GM12878 (cell line): ENCODE measurements around the gene ABCG1. TPM values are rescaled to one million over a fixed set of nuclear protein-coding genes. Genes with fewer than 3 reads are reported as not detected.

Source experiments
- ATAC-seq: fragments of 200-7000 bp; cut with Tn5 transposase; 3 replicates; pipeline ENCODE4 v1.9.1; 2020; ENCODE audit warnings: mild to moderate bottlenecking, moderate library complexity
- BruUV-seq: library from RNA; stranded (reverse); fragments of 400-500 nt; replicated peaks from 2 replicates; lab custom pipeline; 2021; lab: Mats Ljungman, UMichigan
- CTCF ChIA-PET: fragments of 300-600 bp; sonication (Branson Sonifier 250); formaldehyde crosslinking; extraction: SDS; loops from one replicate; lab custom pipeline; 2021; ENCODE audit warnings: inconsistent platforms; lab: Yijun Ruan, JAX
- POLR2A ChIA-PET: fragments of 350-600 bp; formaldehyde crosslinking; extraction: SDS; loops from one replicate; lab custom pipeline; 2021; ENCODE audit warnings: inconsistent platforms; lab: Charles Lee
- RAD21 ChIA-PET: fragments of 300-600 bp; sonication (Branson Sonifier 250); formaldehyde crosslinking; loops from one replicate; lab custom pipeline; 2023; ENCODE audit warnings: antibody characterized with exemption; ENCODE audit not compliant: unreplicated experiment; lab: Charles Lee
- SMC1A ChIA-PET: fragments of 300-600 bp; sonication (Branson Sonifier 250); formaldehyde crosslinking; loops from one replicate; lab custom pipeline; 2023; ENCODE audit not compliant: unreplicated experiment, uncharacterized antibody; lab: Charles Lee
- DNase-seq: peaks from one replicate; pipeline ENCODE4 v3.0.0-alpha.2; 2011; ENCODE audit warnings: low read depth, low spot score
- FAIRE-seq: peaks from 3 replicates; lab custom pipeline; 2011; peaks lifted over from hg19 to GRCh38; lab: Jason Lieb, UNC
- H2AFZ ChIP-seq: 2 replicates; pipeline ENCODE4 v1.6.0; 2011; ENCODE audit warnings: low read depth, low read length, control low read depth; ENCODE audit not compliant: control insufficient read depth
- H3K27ac ChIP-seq: 2 replicates; pipeline ENCODE4 v1.5.1; 2011; ENCODE audit warnings: control low read depth; ENCODE audit not compliant: control insufficient read depth, insufficient read depth
- H3K27me3 ChIP-seq, 2 experiments: replicated peaks in 1 of 2; 2 replicates each; pipeline versions ENCODE4 v1.6.0 to v1.6.1; 2011; ENCODE audit warnings: low read length in 1 of 2; ENCODE audit not compliant: control insufficient read depth in 2 of 2, insufficient read depth in 2 of 2
- H3K36me3 ChIP-seq, 2 experiments: 2 replicates each; pipeline ENCODE4 v1.5.1; 2011; ENCODE audit warnings: low read length in 1 of 2; ENCODE audit not compliant: control insufficient read depth in 2 of 2, insufficient read depth in 2 of 2
- H3K4me1 ChIP-seq: 2 replicates; pipeline ENCODE4 v1.6.1; 2011; ENCODE audit warnings: mild to moderate bottlenecking, low read length, moderate library complexity, mixed read lengths; ENCODE audit not compliant: control insufficient read depth, insufficient read depth
- H3K4me2 ChIP-seq: 2 replicates; pipeline ENCODE4 v1.6.0; 2011; ENCODE audit warnings: control low read depth; ENCODE audit not compliant: control insufficient read depth, insufficient read depth
- H3K4me3 ChIP-seq: fragments of 200-600 bp; sonication (generic); 2 replicates; pipeline ENCODE4 v1.5.1; 2016
- H3K79me2 ChIP-seq: 2 replicates; pipeline ENCODE4 v1.6.0; 2011; ENCODE audit warnings: low read length; ENCODE audit not compliant: control insufficient read depth, insufficient read depth
- H3K9ac ChIP-seq: 2 replicates; pipeline ENCODE4 v1.8.0; 2011; ENCODE audit warnings: low read length, control low read depth, mixed read lengths; ENCODE audit not compliant: control insufficient read depth, insufficient read depth
- H3K9me3 ChIP-seq: replicated peaks from 3 replicates; pipeline ENCODE4 v1.5.1; 2011; ENCODE audit warnings: mild to moderate bottlenecking, low read length; ENCODE audit not compliant: control insufficient read depth, insufficient read depth
- H4K20me1 ChIP-seq: 2 replicates; pipeline ENCODE4 v1.6.0; 2011; ENCODE audit not compliant: control insufficient read depth, insufficient read depth
- ASH2L ChIP-seq: fragments of 300-600, 200-600 bp; sonication (generic); IDR thresholded peaks from 2 replicates; pipeline ENCODE4 v1.6.1; 2017; ENCODE audit warnings: low read depth, mild to moderate bottlenecking, borderline replicate concordance
- ATF2 ChIP-seq: IDR thresholded peaks from 2 replicates; pipeline ENCODE4 v1.6.1; 2012; ENCODE audit warnings: low read length, inconsistent platforms
- BHLHE40 ChIP-seq, 2 experiments: fragments of 450-650 bp in 1 of 2; IDR thresholded peaks; 2 replicates each; pipeline ENCODE4 v1.6.1; 2011 to 2017; ENCODE audit warnings: low read depth in 2 of 2, borderline replicate concordance in 1 of 2, improper control_type of control experiment in 1 of 2, low read length in 1 of 2, mild to moderate bottlenecking in 1 of 2
- CHD2 ChIP-seq: IDR thresholded peaks from 2 replicates; pipeline ENCODE4 v1.6.1; 2011; ENCODE audit warnings: low read depth, low read length, improper control_type of control experiment, borderline replicate concordance
- EP300 ChIP-seq, 2 experiments: fragments of 150-350 bp in 1 of 2; IDR thresholded peaks; 2 replicates each; pipeline ENCODE4 v1.6.1; 2011 to 2012; ENCODE audit warnings: low read depth in 2 of 2, low read length in 2 of 2, borderline replicate concordance in 1 of 2, improper control_type of control experiment in 1 of 2, inconsistent platforms in 1 of 2; ENCODE audit not compliant: control insufficient read depth in 1 of 2
- GATAD2B ChIP-seq: fragments of 450-650 bp; conservative IDR thresholded peaks from 2 replicates; pipeline ENCODE4 v1.6.1; 2017; ENCODE audit warnings: low read depth, mild to moderate bottlenecking, moderate library complexity
- HDAC6 ChIP-seq: fragments of 200-600 bp; sonication (generic); IDR thresholded peaks from one replicate; pipeline ENCODE4 v1.8.0; 2017; ENCODE audit warnings: antibody characterized with exemption; ENCODE audit not compliant: unreplicated experiment
- IKZF2 ChIP-seq, 2 experiments: fragments of 450-650 bp; IDR thresholded peaks; 2 replicates each; pipeline ENCODE4 v1.6.1; 2017; ENCODE audit warnings: mild to moderate bottlenecking in 2 of 2, moderate library complexity in 2 of 2
- MEF2A ChIP-seq: IDR thresholded peaks from 2 replicates; pipeline ENCODE4 v1.6.1; 2011; ENCODE audit warnings: low read depth, mild to moderate bottlenecking, low read length, moderate library complexity; ENCODE audit not compliant: insufficient read depth
- MEF2B ChIP-seq: fragments of 450-650 bp; IDR thresholded peaks from 2 replicates; pipeline ENCODE4 v1.6.1; 2018; ENCODE audit warnings: mild to moderate bottlenecking, moderate library complexity; ENCODE audit not compliant: partially characterized antibody, poor library complexity, severe bottlenecking
- MYC ChIP-seq: IDR thresholded peaks from 2 replicates; pipeline ENCODE4 v1.6.1; 2011; ENCODE audit warnings: mild to moderate bottlenecking, low read length, moderate library complexity, inconsistent platforms; ENCODE audit not compliant: insufficient read depth, insufficient replicate concordance, insufficient read length, severe bottlenecking
- POLR2AphosphoS5 ChIP-seq: IDR thresholded peaks from 2 replicates; pipeline ENCODE4 v1.6.1; 2011; ENCODE audit warnings: mild to moderate bottlenecking, low read length, inconsistent platforms
- RBBP5 ChIP-seq: fragments of 200-600 bp; sonication (generic); conservative IDR thresholded peaks from 2 replicates; pipeline ENCODE4 v1.6.1; 2016
- ZNF384 ChIP-seq: IDR thresholded peaks from 2 replicates; pipeline ENCODE4 v1.6.1; 2012; ENCODE audit warnings: low read depth, mild to moderate bottlenecking, low read length, improper control_type of control experiment, borderline replicate concordance
- WGBS: methylation state at CpG from one replicate; pipeline ENCODE4 v1.1.6; 2016; ENCODE audit warnings: low lambda C conversion rate; ENCODE audit not compliant: insufficient replicate concordance, insufficient coverage; ENCODE audit errors: missing lambda C conversion rate; 5-methylcytosine and 5-hydroxymethylcytosine counted together
- in situ Hi-C: fragments of 300-500 bp; cut with MboI; formaldehyde crosslinking; loops from 9 replicates; pipeline ENCODE4 v1.14.3; 2018; ENCODE audit warnings: mixed read lengths
- intact Hi-C: fragments of 100-400 bp; cut with micrococcal nuclease; formaldehyde crosslinking; loops from one replicate; pipeline ENCODE4 v1.14.2; 2022; ENCODE audit not compliant: unreplicated experiment
- polyA plus RNA-seq, 11 experiments: library from polyadenylated mRNA; depleted of rRNA in 4 of 11; unstranded in 6 of 11; stranded (reverse) in 5 of 11; fragments of >200 nt; fragmentation: Nextera tagmentation in 4 of 11; fragmentation: Illumina TruSeq in 1 of 11; extraction: Ambion mirVana in 4 of 11; extraction: Trizol in 1 of 11; gene quantifications; 1 replicate in 1 of 11; 2 replicates in 10 of 11; pipeline versions ENCODE4 v1.2.1 to v1.2.3, GENCODE V29; 2011 to 2016; ENCODE audit warnings: inconsistent platforms in 2 of 11, missing spikeins in 2 of 11, low read depth in 1 of 11
- total RNA-seq, 4 experiments: library from RNA; depleted of rRNA in 3 of 4; stranded (reverse); fragments of >200 nt in 3 of 4; fragmentation: Illumina TruSeq in 1 of 4; extraction: Trizol in 1 of 4; gene quantifications; 2 replicates each; pipeline versions ENCODE4 v1.2.1 to v1.2.3, GENCODE V29; 2013 to 2021

ABCG1 gene
- total and polyA plus RNA-seq, 10 of the 15 experiments (the other 5 are each of a cell fraction or from before 2014, with no cell fraction given) = 0.59 to 19.3 (median 5.7) TPM

- DNase-seq = no peak
These were observed 63.8 kb downstream of the ABCG1 start for GRCh38 chr21:42282715-42283114.

GRCh38 chr21:42285569-42286245, 66.8 kb downstream of the ABCG1 start:
- no peak for FAIRE-seq
- WGBS = 7% methylated on average over 13 of the region's 13 CpGs
- H3K36me3 ChIP-seq = no peaks in the 10 kb centered on the region
- TF ChIP-seq MYC = no peak
- TF ChIP-seq ASH2L = no peak
- TF ChIP-seq MEF2B = peak; percentile 53
- TF ChIP-seq ZNF384 = 0 out of 2 replicates have a peak, but pooled peaks have one; percentile 27
- peak in 1 of 2 experiments; percentile 51; a peak in 3 of 4 replicates for TF ChIP-seq IKZF2 (IDR thresholded peaks at IDR 0.05)
- peak; percentile 16; the same call in 1 of the 2 replicates for TF ChIP-seq ATF2
- peak in 1 of 2 experiments; percentile 18; a peak in 1 of 4 replicates for TF ChIP-seq BHLHE40 (IDR thresholded peaks at IDR 0.05; ENCODE audit: borderline replicate concordance in 1 of 2, low read depth in 2 of 2, low read length in 1 of 2)
- TF ChIP-seq CHD2 = peak; percentile 45; the same call in 1 of the 2 replicates
- TF ChIP-seq EP300 (IDR thresholded peaks at IDR 0.05; ENCODE audit: borderline replicate concordance in 1 of 2, control insufficient read depth in 1 of 2, low read depth in 2 of 2, low read length in 2 of 2) = peak in 1 of 2 experiments; percentile 73; a peak in 3 of 4 replicates
- peak; percentile 88 for TF ChIP-seq MEF2A
- peak; percentile 36; the same call in 1 of the 2 replicates for TF ChIP-seq GATAD2B

More at GRCh38 chr21:42282715-42283114, 63.8 kb downstream of the ABCG1 start:
- no peaks in the 10 kb centered on the region for H4K20me1 ChIP-seq
- H3K27me3 ChIP-seq = no peaks in the 10 kb centered on the region
- ChIA-PET CTCF (interaction anchor here (1.3 kb wide), 1 partner anchor 24 kb away, joined by 4 read pairs; no protein-coding TSS in a partner anchor), RAD21 (interaction anchor here (0.8 kb wide), 1 partner anchor 50 kb away, joined by 3 read pairs; no protein-coding TSS in a partner anchor), POLR2A (no interaction called here), SMC1A (interaction anchor here (0.9 kb wide), 1 partner anchor 139 kb away, joined by 3 read pairs; no protein-coding TSS in a partner anchor)
- H3K4me1 ChIP-seq = peaks cover 23% of the 10 kb centered on the region
- in situ Hi-C loops = no loop called here
- no peak overlapping the region for H3K4me2 ChIP-seq
- no peak overlapping the region for H3K4me3 ChIP-seq
- no peak overlapping the region for H2AFZ ChIP-seq
- FAIRE-seq = no peak
- H3K9me3 ChIP-seq = no peaks in the 10 kb centered on the region
- 86% methylated on average over 12 of the region's 12 CpGs for WGBS
- no peaks in the 10 kb centered on the region for H3K79me2 ChIP-seq
- no TSS peak for BruUV-seq
- TF ChIP-seq RBBP5 (no peak), HDAC6 (no peak), POLR2AphosphoS5 (no peak)
- TF ChIP-seq, all 136 proteins: peak for 0
- H3K27ac ChIP-seq = no peak overlapping the region
- ATAC-seq = no peak
- no peak overlapping the region for H3K9ac ChIP-seq
- H3K36me3 ChIP-seq = no peaks in the 10 kb centered on the region
- intact Hi-C loops = no loop called here

More at GRCh38 chr21:42285569-42286245, 66.8 kb downstream of the ABCG1 start:
- Histone ChIP-seq H3K4me2 (peak overlapping the region; percentile 91), H3K4me1 (peaks cover 28% of the 10 kb centered on the region), H3K27me3 (no peaks in the 10 kb centered on the region), H4K20me1 (no peaks in the 10 kb centered on the region), H3K4me3 (peak overlapping the region; percentile 47), H2AFZ (peak overlapping the region; percentile 16; the same call in 1 of the 2 replicates), H3K9ac (peak overlapping the region; percentile 4), H3K9me3 (no peaks in the 10 kb centered on the region; the same call in 2 of the 3 replicates), H3K27ac (peak overlapping the region; percentile 34), H3K79me2 (no peaks in the 10 kb centered on the region)
- RAD21 ChIA-PET = interaction anchor here (0.6 to 2.3 kb wide), 28 partner anchors 9 to 250 kb away, joined by 3 to 25 read pairs (median 4); no protein-coding TSS in a partner anchor
- peak; percentile 36 for DNase-seq
- intact Hi-C loops = loop anchor here (5.0 kb wide), 2 partner anchors 47 to 48 kb away; no protein-coding TSS in a partner anchor
- CTCF ChIA-PET = interaction anchor here (0.6 to 2.2 kb wide), 15 partner anchors 13 to 469 kb away, joined by 3 to 25 read pairs (median 4); no protein-coding TSS in a partner anchor
- no TSS peak for BruUV-seq
- in situ Hi-C loops = loop anchor here (5.0 kb wide), 1 partner anchor 38 kb away; no protein-coding TSS in a partner anchor
- SMC1A ChIA-PET = interaction anchor here (0.6 to 4.8 kb wide), 29 partner anchors 10 to 488 kb away, joined by 3 to 34 read pairs (median 4); no protein-coding TSS in a partner anchor
- peak; percentile 70 for ATAC-seq
- POLR2A ChIA-PET = interaction anchor here (0.6 to 2.2 kb wide), 13 partner anchors 11 to 357 kb away, joined by 3 to 12 read pairs (median 4); no protein-coding TSS in a partner anchor
